HEK293T (cell line): ENCODE results near the gene FHOD1.

Experiments
- CTCF ChIA-PET: fragments of 350-600 bp; formaldehyde crosslinking; extraction: SDS; loops from one replicate; lab custom pipeline; 2021; ENCODE audit warnings: antibody characterized with exemption, inconsistent platforms; lab: Yijun Ruan, JAX
- POLR2A ChIA-PET: fragments of 350-600 bp; formaldehyde crosslinking; extraction: SDS; loops from one replicate; lab custom pipeline; 2020; ENCODE audit warnings: antibody characterized with exemption, inconsistent platforms; lab: Yijun Ruan, JAX
- DNase-seq: peaks from one replicate; pipeline ENCODE4 v3.0.0; 2012; ENCODE audit warnings: mixed read lengths; ENCODE audit errors: extremely low spot score
- ARNT ChIP-seq: fragments of 450-650 bp; IDR thresholded peaks from 2 replicates; pipeline ENCODE4 v1.6.1; 2017; ENCODE audit warnings: mild to moderate bottlenecking
- BHLHE40 ChIP-seq: fragments of 450-650 bp; IDR thresholded peaks from 2 replicates; pipeline ENCODE4 v1.6.1; 2016; ENCODE audit warnings: mild to moderate bottlenecking, moderate library complexity, borderline replicate concordance
- CTBP1 ChIP-seq: fragments of 450-650 bp; IDR thresholded peaks from 2 replicates; pipeline ENCODE4 v1.6.1; 2016; ENCODE audit warnings: borderline replicate concordance
- ELF4 ChIP-seq: fragments of 450-650 bp; IDR thresholded peaks from 2 replicates; pipeline ENCODE4 v1.6.1; 2017; ENCODE audit warnings: antibody characterized with exemption
- FOXA1 ChIP-seq: fragments of 450-650 bp; IDR thresholded peaks from 2 replicates; pipeline ENCODE4 v1.6.1; 2016; ENCODE audit warnings: mild to moderate bottlenecking
- FOXK2 ChIP-seq: fragments of 450-650 bp; IDR thresholded peaks from 2 replicates; pipeline ENCODE4 v1.6.1; 2016; ENCODE audit warnings: mild to moderate bottlenecking
- FOXM1 ChIP-seq: fragments of 450-650 bp; IDR thresholded peaks from 2 replicates; pipeline ENCODE4 v1.6.1; 2017; ENCODE audit warnings: mild to moderate bottlenecking, borderline replicate concordance
- HDGF ChIP-seq: fragments of 450-650 bp; IDR thresholded peaks from 2 replicates; pipeline ENCODE4 v1.6.1; 2017; ENCODE audit warnings: antibody characterized with exemption, borderline replicate concordance
- L3MBTL2 ChIP-seq: fragments of 450-650 bp; conservative IDR thresholded peaks from 2 replicates; pipeline ENCODE4 v1.6.1; 2016; ENCODE audit warnings: mild to moderate bottlenecking
- LEF1 ChIP-seq: fragments of 450-650 bp; IDR thresholded peaks from 2 replicates; pipeline ENCODE4 v1.6.1; 2017; ENCODE audit warnings: mild to moderate bottlenecking, borderline replicate concordance
- NFRKB ChIP-seq: fragments of 450-650 bp; IDR thresholded peaks from 2 replicates; pipeline ENCODE4 v1.6.1; 2016; ENCODE audit warnings: mild to moderate bottlenecking, moderate library complexity
- PKNOX1 ChIP-seq: fragments of 450-650 bp; IDR thresholded peaks from 2 replicates; pipeline ENCODE4 v1.6.1; 2016
- SP1 ChIP-seq: fragments of 450-650 bp; IDR thresholded peaks from 2 replicates; pipeline ENCODE4 v1.6.1; 2017
- SUZ12 ChIP-seq: fragments of 450-650 bp; IDR thresholded peaks from 2 replicates; pipeline ENCODE4 v1.6.1; 2016; ENCODE audit warnings: mild to moderate bottlenecking
- TARDBP ChIP-seq: fragments of 450-650 bp; IDR thresholded peaks from 2 replicates; pipeline ENCODE4 v1.6.1; 2016
- ZNF384 ChIP-seq: fragments of 450-650 bp; IDR thresholded peaks from 2 replicates; pipeline ENCODE4 v1.6.1; 2016

The FHOD1 gene

GRCh38 chr16:67265834-67266233 is 18.6 kb upstream of the FHOD1 start:
- ChIA-PET CTCF (interaction anchor here (0.8 kb wide), 1 partner anchor 215 kb away, joined by 3 read pairs; the partner anchor contains the start of gene ATP6V0D1), POLR2A (interaction anchor here (2.2 kb wide), 1 partner anchor 18 kb away, joined by 7 read pairs; the partner anchor contains the start of gene FHOD1)
- no peak for DNase-seq
- TF ChIP-seq ZNF384 (no peak), LEF1 (no peak), FOXA1 (no peak), SP1 (no peak), TARDBP (no peak), L3MBTL2 (no peak), PKNOX1 (no peak), FOXK2 (no peak), CTBP1 (no peak), ELF4 (no peak), HDGF (no peak), BHLHE40 (no peak), ARNT (no peak), NFRKB (no peak)

GRCh38 chr16:67264866-67265265 is 17.6 kb upstream of the FHOD1 start:
- TF ChIP-seq BHLHE40 (no peak), ELF4 (no peak), SP1 (no peak), TARDBP (no peak), ZNF384 (no peak), PKNOX1 (no peak), SUZ12 (no peak), CTBP1 (no peak)
- CTCF ChIA-PET, result interaction anchor here (0.7 kb wide), 1 partner anchor 43 kb away, joined by 3 read pairs; no protein-coding TSS in a partner anchor
- POLR2A ChIA-PET, result interaction anchor here (0.8 to 2.2 kb wide), 2 partner anchors 17 to 62 kb away, joined by 3 to 7 read pairs; partner anchors contain the start of gene FHOD1
- DNase-seq, result no peak

GRCh38 chr16:67264277-67264676 is 17.0 kb upstream of the FHOD1 start:
- no peak for DNase-seq
- ChIA-PET POLR2A (interaction anchor here (0.8 kb wide), 1 partner anchor 63 kb away, joined by 3 read pairs; no protein-coding TSS in a partner anchor), CTCF (interaction anchor here (0.7 kb wide), 1 partner anchor 43 kb away, joined by 3 read pairs; no protein-coding TSS in a partner anchor)
- TF ChIP-seq ZNF384 (no peak), L3MBTL2 (no peak)

GRCh38 chr16:67263201-67263600 is 15.9 kb upstream of the FHOD1 start:
- DNase-seq, result no peak
- TF ChIP-seq NFRKB, result no peak
- CTCF ChIA-PET, result no interaction called here
- POLR2A ChIA-PET, result no interaction called here

GRCh38 chr16:67260426-67261063 is 13.3 kb upstream of the FHOD1 start:
- ChIA-PET CTCF (interaction anchor here (0.7 to 1.8 kb wide), 10 partner anchors 10 to 586 kb away, joined by 3 to 10 read pairs (median 4); partner anchors contain the start of genes FHOD1, NUTF2, SLC9A5 and TMEM208), POLR2A (interaction anchor here (1.0 to 1.8 kb wide), 2 partner anchors 13 to 165 kb away, joined by 3 to 11 read pairs; partner anchors contain the start of genes FHOD1 and SLC9A5)
- DNase-seq, result peak; percentile 43
- no peak for TF ChIP-seq FOXK2

- ChIA-PET POLR2A (interaction anchor here (0.7 to 1.8 kb wide), 2 partner anchors 11 to 12 kb away, joined by 3 to 11 read pairs; partner anchors contain the start of genes FHOD1 and SLC9A5), CTCF (interaction anchor here (0.5 to 1.5 kb wide), 4 partner anchors 10 to 187 kb away, joined by 3 to 4 read pairs (median 4); no protein-coding TSS in a partner anchor)
- no peak for DNase-seq
- TF ChIP-seq BHLHE40 (no peak), L3MBTL2 (no peak), FOXK2 (no peak), CTBP1 (no peak), HDGF (no peak), ARNT (no peak), LEF1 (no peak), PKNOX1 (no peak), NFRKB (no peak), FOXA1 (no peak), ELF4 (no peak), ZNF384 (no peak), FOXM1 (no peak), SUZ12 (no peak), SP1 (no peak), TARDBP (no peak)
These were observed 12.4 kb upstream of the FHOD1 start for GRCh38 chr16:67259705-67260104.
